Vagina (tissue), 2 donors: ENCODE data around the gene SMG6. TPM values are rescaled to one million over a fixed set of nuclear protein-coding genes. Genes with fewer than 3 reads are reported as not detected.

Experiments
- DNase-seq, 2 donors: peaks; one replicate each; pipeline ENCODE4 v3.0.0-alpha.2; 2017; ENCODE audit errors: extremely low spot score in 2 of 2
- H3K27ac ChIP-seq: fragments of 200-600 bp; sonication (generic); one replicate; pipeline ENCODE4 v1.5.1; 2019
- H3K27me3 ChIP-seq: fragments of 200-600 bp; sonication (generic); one replicate; pipeline ENCODE4 v1.5.1; 2019
- H3K36me3 ChIP-seq, 2 donors: fragments of 200-600 bp; sonication (generic); one replicate each; pipeline ENCODE4 v1.5.1; 2017 to 2019
- H3K4me1 ChIP-seq: fragments of 200-600 bp; sonication (generic); one replicate; pipeline ENCODE4 v1.5.1; 2019
- H3K4me3 ChIP-seq, 2 donors: fragments of 200-600 bp; sonication (generic); 1 replicate in 1 of 2; 2 replicates in 1 of 2; pipeline ENCODE4 v1.5.1; 2016 to 2019
- H3K9me3 ChIP-seq: fragments of 200-600 bp; sonication (generic); one replicate; pipeline ENCODE4 v1.5.1; 2019
- POLR2A ChIP-seq, 2 donors: fragments of 450-650 bp; IDR thresholded peaks; one replicate each; pipeline ENCODE4 v1.6.1; 2017; ENCODE audit warnings: antibody characterized with exemption in 2 of 2, mild to moderate bottlenecking in 2 of 2, moderate library complexity in 2 of 2
- POLR2AphosphoS5 ChIP-seq, 2 donors: sonication (generic); formaldehyde crosslinking; IDR thresholded peaks; one replicate each; pipeline ENCODE4 v1.9.0; 2017; ENCODE audit warnings: antibody characterized with exemption in 2 of 2, mild to moderate bottlenecking in 2 of 2, low read depth in 1 of 2; ENCODE audit not compliant: insufficient read depth in 1 of 2
- intact Hi-C: fragments of 100-400 bp; cut with DNase I; formaldehyde crosslinking; loops from one replicate; pipeline ENCODE4 v1.15.1; 2023
- total RNA-seq: library from RNA; depleted of rRNA; stranded (reverse); fragments of >200 nt; gene quantifications from one replicate; pipeline ENCODE4 v1.2.3, GENCODE V29; 2016
- TF ChIP-seq, protein P1 (sequence below), 3 experiments: fragments of 450-650 bp in 2 of 3; fragments of 200-600 bp in 1 of 3; sonication (generic) in 1 of 3; IDR thresholded peaks; one replicate each; pipeline ENCODE4 v1.5.1; 2017 to 2019; ENCODE audit warnings: antibody characterized with exemption in 3 of 3, mild to moderate bottlenecking in 2 of 3, moderate library complexity in 2 of 3

Gene SMG6
- total RNA-seq, 1 donor from 2014 or later: 46.2 TPM

DNA sequence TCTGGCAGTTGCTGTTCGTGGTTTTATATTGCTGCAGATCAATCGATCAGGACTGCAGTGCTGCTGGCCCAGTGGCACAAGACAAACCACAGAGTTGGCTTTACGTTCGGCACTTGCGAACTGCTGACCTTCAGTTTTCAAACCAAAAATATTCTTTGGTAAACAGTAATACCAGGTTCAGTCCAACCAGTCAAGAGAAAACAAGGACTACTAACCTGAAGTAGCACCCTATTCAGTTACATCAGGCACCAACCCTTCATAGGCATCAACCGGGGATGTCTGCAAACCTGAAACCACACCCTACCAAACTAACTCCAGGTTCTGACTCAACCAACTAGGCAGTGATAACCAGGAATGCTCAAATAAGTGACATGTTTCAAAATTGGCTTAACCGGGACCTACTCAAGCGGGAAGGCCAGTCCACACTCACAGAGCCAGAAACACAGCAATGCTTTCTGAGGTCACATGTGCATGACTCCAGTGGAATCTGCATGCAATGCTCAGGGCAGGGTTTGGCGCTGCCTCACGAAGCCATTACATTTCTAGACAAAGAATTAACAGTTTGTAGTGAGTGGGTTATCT, 91.1 kb downstream of the SMG6 start:
- intact Hi-C loops: loop anchor here (5.0 kb wide), 1 partner anchor 35 kb away; no protein-coding TSS in a partner anchor
- DNase-seq: no peak

DNA sequence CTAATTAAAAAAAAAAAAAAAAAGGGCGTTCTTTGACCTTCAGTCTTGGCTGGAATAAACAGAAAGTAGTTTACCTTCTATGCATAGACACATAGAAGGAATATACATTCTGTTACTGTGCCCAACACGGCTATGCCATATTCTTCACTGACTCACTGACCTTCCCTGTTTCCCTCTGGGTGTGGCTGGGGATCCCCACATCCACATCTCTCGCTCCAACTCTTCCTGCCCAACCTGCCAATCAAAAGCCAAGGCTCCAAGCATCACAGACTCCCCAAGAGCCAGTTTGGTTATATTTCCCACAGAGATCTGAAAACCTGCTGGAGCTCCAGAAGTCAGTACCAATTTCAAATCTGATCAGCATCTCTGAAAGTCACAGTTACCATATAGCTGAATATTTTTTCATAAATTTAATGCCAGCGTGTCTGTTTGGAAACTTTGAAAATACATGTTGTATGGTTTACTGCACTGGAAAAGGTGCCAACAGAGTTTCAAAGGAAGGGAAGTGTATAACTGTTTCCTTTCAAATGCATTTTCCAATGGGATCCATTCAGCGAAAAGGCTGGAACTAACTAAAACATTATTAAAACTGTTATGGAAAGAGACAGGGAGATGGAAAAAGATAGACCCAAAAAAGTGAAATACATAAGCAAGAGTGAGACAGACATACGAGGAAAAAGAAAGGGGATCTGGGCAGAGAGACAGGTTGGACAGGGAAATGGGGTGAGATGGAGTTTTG, 91.8 kb downstream of the SMG6 start:
- Histone ChIP-seq H3K9me3 (no peaks in the 10 kb centered on the region), H3K4me1 (peaks cover 53% of the 10 kb centered on the region), H3K27me3 (no peaks in the 10 kb centered on the region), H3K4me3 (no peak overlapping the region), H3K27ac (peak overlapping the region; percentile 85), H3K36me3 (no peaks in the 10 kb centered on the region)
- TF ChIP-seq POLR2AphosphoS5 (IDR thresholded peaks at IDR 0.05; ENCODE audit: insufficient read depth in 1 of 2, low read depth in 1 of 2) (no peak), POLR2A (IDR thresholded peaks at IDR 0.05) (no peak)
- TF ChIP-seq, protein P1, sequence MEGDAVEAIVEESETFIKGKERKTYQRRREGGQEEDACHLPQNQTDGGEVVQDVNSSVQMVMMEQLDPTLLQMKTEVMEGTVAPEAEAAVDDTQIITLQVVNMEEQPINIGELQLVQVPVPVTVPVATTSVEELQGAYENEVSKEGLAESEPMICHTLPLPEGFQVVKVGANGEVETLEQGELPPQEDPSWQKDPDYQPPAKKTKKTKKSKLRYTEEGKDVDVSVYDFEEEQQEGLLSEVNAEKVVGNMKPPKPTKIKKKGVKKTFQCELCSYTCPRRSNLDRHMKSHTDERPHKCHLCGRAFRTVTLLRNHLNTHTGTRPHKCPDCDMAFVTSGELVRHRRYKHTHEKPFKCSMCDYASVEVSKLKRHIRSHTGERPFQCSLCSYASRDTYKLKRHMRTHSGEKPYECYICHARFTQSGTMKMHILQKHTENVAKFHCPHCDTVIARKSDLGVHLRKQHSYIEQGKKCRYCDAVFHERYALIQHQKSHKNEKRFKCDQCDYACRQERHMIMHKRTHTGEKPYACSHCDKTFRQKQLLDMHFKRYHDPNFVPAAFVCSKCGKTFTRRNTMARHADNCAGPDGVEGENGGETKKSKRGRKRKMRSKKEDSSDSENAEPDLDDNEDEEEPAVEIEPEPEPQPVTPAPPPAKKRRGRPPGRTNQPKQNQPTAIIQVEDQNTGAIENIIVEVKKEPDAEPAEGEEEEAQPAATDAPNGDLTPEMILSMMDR (IDR thresholded peaks at IDR 0.05): no peak
- intact Hi-C loops: loop anchor here (5.0 kb wide), 1 partner anchor 35 kb away; no protein-coding TSS in a partner anchor
- no peak for DNase-seq

More for the DNA sequence above, 91.1 kb downstream of the SMG6 start:
- H3K27ac ChIP-seq: peak overlapping the region; percentile 85
- no peak overlapping the region for H3K4me3 ChIP-seq
- H3K4me1 ChIP-seq: peaks cover 53% of the 10 kb centered on the region
- TF ChIP-seq POLR2AphosphoS5 (IDR thresholded peaks at IDR 0.05; ENCODE audit: insufficient read depth in 1 of 2, low read depth in 1 of 2): peak in 1 of 2 donors; percentile 22
- no peak for TF ChIP-seq POLR2A (IDR thresholded peaks at IDR 0.05)
- TF ChIP-seq, protein P1 (IDR thresholded peaks at IDR 0.05): no peak
- no peaks in the 10 kb centered on the region for H3K36me3 ChIP-seq
- H3K27me3 ChIP-seq: no peaks in the 10 kb centered on the region
- no peaks in the 10 kb centered on the region for H3K9me3 ChIP-seq

DNA sequence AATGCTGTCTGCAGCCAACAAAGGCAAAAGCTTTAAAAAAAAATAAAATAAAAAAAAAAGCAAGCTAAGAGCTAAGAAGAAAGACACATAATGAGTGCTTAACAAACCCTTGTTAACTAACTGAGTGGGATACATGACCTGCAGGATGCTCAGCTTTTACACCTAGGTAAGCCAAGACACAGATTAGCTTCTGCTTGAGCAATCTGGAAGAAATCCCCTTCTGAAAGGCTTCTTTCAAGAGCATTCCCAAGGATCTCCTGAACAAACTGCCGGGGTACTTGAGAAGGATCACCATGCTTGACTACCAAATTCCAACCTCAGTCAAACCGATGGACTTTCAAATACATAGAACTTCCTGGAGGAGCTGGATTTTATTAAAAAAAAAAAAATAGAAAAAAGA, 92.9 kb downstream of the SMG6 start:
- Histone ChIP-seq H3K9me3 (no peaks in the 10 kb centered on the region), H3K27ac (peak overlapping the region; percentile 85), H3K36me3 (no peaks in the 10 kb centered on the region), H3K27me3 (no peaks in the 10 kb centered on the region), H3K4me1 (peaks cover 44% of the 10 kb centered on the region), H3K4me3 (no peak overlapping the region)
- intact Hi-C loops: loop anchor here (5.0 kb wide), 1 partner anchor 33 kb away; no protein-coding TSS in a partner anchor
- TF ChIP-seq POLR2AphosphoS5 (IDR thresholded peaks at IDR 0.05; ENCODE audit: insufficient read depth in 1 of 2, low read depth in 1 of 2): no peak
- TF ChIP-seq POLR2A (IDR thresholded peaks at IDR 0.05): no peak
- TF ChIP-seq, protein P1 (IDR thresholded peaks at IDR 0.05): no peak
- no peak for DNase-seq

DNA sequence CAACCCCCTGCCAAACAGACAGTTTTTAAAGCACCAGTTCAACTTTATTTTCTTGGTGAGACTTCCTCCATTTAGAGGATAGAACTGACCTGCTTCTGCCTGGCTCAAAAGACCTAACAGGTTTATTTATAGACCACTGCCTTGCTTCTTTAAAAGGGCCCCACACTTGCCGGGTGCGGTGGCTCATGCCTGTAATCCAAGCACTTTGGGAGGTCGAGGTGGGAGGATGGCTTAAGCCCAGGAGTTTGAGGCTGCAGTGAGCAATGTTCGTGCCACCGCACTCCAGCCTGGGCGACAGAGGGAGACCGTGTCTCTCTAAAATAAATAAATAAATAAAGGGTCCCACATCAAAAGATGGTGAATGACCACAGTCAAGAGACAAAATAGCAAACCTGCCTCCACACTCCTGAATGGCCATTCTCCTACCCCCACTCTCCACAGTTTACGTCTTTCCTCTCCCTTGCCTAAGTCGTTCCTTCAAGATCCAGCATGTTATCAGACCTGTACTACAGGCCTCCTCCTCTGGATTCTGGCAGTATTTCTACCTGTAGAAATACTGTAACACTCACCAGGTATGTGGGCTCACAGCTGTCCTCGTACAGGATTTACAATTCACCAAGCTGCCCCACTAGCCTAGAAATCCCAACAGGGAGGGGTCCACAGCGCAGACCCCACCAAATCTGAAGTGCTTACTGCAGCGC, 95.6 kb downstream of the SMG6 start:
- Histone ChIP-seq H3K27ac (no peak overlapping the region), H3K36me3 (no peaks in the 10 kb centered on the region), H3K9me3 (no peaks in the 10 kb centered on the region), H3K4me3 (no peak overlapping the region), H3K4me1 (peaks cover 17% of the 10 kb centered on the region), H3K27me3 (no peaks in the 10 kb centered on the region)
- intact Hi-C loops: no loop called here
- DNase-seq: no peak
- TF ChIP-seq, protein P1 (IDR thresholded peaks at IDR 0.05): no peak
- no peak for TF ChIP-seq POLR2A (IDR thresholded peaks at IDR 0.05)
- TF ChIP-seq POLR2AphosphoS5 (IDR thresholded peaks at IDR 0.05; ENCODE audit: insufficient read depth in 1 of 2, low read depth in 1 of 2): no peak
